ENCODE measurements around the gene HIVEP3.

The HIVEP3 gene

DNA sequence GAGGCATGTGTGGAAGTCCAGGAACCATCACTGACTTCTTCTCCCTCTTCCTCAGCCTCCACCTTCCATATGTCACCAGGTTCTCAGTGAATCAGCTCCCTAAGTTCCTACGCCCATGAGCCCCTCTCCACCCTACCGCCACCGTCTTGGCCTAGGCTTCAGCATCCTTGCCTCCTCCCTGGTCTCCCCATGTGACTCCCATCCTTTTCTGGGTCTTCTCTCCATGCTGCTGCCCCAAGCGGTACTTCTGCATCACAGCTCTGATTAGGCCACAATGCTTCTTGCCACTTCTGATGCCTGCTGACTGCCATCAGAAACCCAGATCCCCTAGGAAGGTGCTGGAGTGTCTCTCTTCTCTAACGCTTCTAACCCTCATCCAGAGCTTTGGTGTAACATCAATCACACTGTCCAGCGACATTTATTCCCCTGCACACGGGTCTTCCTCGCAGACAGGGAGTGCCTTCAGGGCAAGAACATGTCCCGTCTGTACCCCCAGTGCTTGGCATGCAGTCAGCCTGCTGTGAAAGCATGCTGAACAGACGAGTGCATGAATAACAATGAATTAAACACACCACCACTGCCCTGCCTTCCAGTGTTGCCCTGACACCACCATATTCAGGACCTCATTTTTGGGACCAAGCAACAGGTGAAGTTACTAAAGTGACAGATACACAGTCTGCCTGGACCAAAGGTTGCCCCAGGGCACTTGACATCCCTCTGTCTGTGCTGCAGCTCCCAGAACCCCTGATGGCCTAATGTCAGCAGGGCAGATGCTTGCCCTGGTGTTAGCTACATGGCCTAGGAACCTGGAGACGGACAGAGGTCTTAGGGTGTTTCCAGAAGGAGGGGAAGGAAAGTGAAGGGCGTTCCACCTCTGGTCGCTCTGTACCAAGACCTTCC is 275.6 kb downstream of the HIVEP3 start:
- Histone ChIP-seq H3K36me3 (ENCODE audit: control insufficient read depth, insufficient read depth, low read length) (no peaks in the 10 kb centered on the region), H2BK120ac (ENCODE audit: low read depth, low read length) (no peak overlapping the region), H4K8ac (ENCODE audit: low read depth, low read length) (no peak overlapping the region), H3K4me2 (ENCODE audit: low read length) (no peak overlapping the region), H3K56ac (ENCODE audit: low read length) (no peak overlapping the region), H3K79me2 (ENCODE audit: control insufficient read depth, insufficient read depth, low read length) (no peaks in the 10 kb centered on the region), H3K27ac (ENCODE audit: low read depth, low read length) (no peak overlapping the region), H3K79me1 (ENCODE audit: low read length) (no peaks in the 10 kb centered on the region), H3K23ac (ENCODE audit: low read length) (no peak overlapping the region), H3K27me3 (ENCODE audit: insufficient read depth, low read length, poor library complexity) (no peaks in the 10 kb centered on the region), H3K4me3 (ENCODE audit: low read length) (no peak overlapping the region), H3K4ac (ENCODE audit: low read depth, low read length) (no peak overlapping the region), H3K4me1 (ENCODE audit: control insufficient read depth, low read depth, low read length) (no peaks in the 10 kb centered on the region), H3K9ac (ENCODE audit: low read length) (no peak overlapping the region), H2AK5ac (ENCODE audit: low read length) (no peak overlapping the region), H2BK5ac (ENCODE audit: low read length) (no peak overlapping the region), H2BK15ac (replicated peaks; ENCODE audit: low read depth) (no peak overlapping the region), H3K18ac (ENCODE audit: low read length) (no peak overlapping the region), H4K5ac (ENCODE audit: low read length) (no peak overlapping the region)
- no peak for DNase-seq
- no CpG with 5 or more reads among the region's 13 CpGs for WGBS (ENCODE audit: extremely low coverage, insufficient coverage, low lambda C conversion rate)

DNA sequence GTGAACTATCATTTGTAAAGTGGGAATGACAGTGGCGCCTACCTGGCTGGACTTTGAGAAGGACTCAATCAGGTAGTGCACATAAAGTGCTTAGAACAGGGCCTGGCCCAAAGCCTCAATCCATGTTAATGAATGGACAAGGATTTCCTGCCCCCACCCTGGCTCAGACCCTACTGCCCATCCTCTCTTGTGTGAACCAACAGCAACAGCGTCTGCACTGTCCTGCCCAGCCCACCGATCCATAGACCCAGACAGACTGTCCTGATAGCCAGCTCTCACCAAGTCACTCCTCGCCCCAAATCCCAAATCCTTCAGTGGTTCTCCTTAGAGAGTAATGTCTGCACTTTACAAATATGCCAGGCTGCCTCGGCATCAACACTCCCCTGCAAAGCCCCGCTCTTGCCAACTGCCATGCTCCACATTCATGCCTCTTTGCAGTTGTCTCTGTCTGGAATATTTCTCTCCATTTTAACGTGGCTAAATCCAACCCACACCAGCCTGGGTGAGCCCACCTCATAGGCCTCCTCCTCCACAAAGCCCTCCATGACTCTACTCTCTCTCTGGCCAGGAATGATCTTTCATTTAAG is 276.7 kb downstream of the HIVEP3 start:
- no peak overlapping the region for H3K9ac ChIP-seq (ENCODE audit: low read length)
- no CpG with 5 or more reads among the region's 7 CpGs for WGBS (ENCODE audit: extremely low coverage, insufficient coverage, low lambda C conversion rate)

DNA sequence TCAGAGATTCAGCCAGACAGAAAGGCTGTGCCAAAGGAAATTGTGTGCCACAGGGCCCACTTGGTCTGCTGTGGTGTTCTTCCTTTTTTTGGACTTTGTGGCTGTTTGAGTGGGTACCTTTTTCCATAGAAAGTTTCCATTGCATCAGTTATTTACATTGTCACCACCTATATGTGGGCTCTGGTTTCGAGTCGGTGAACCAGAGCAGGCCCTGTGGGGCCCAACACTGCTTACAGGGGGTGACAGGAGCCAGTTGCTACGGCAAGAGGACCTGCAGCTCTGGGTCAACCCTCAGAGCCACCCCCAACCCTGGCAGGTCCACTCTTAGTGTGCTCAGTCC is 277.3 kb downstream of the HIVEP3 start:
- H2BK15ac ChIP-seq (replicated peaks; ENCODE audit: low read depth), result no peak overlapping the region
- WGBS (ENCODE audit: extremely low coverage, insufficient coverage, low lambda C conversion rate), result no CpG with 5 or more reads among the region's 3 CpGs
- DNase-seq, result no peak

More for the DNA sequence above, 276.7 kb downstream of the HIVEP3 start:
- Histone ChIP-seq H4K8ac (ENCODE audit: low read depth, low read length) (no peak overlapping the region), H3K56ac (ENCODE audit: low read length) (no peak overlapping the region), H3K4me2 (ENCODE audit: low read length) (no peak overlapping the region), H2BK120ac (ENCODE audit: low read depth, low read length) (no peak overlapping the region), H3K23ac (ENCODE audit: low read length) (no peak overlapping the region), H2AK5ac (ENCODE audit: low read length) (no peak overlapping the region), H2BK15ac (replicated peaks; ENCODE audit: low read depth) (no peak overlapping the region), H3K36me3 (ENCODE audit: control insufficient read depth, insufficient read depth, low read length) (no peaks in the 10 kb centered on the region), H3K27me3 (ENCODE audit: insufficient read depth, low read length, poor library complexity) (no peaks in the 10 kb centered on the region), H3K4ac (ENCODE audit: low read depth, low read length) (no peak overlapping the region), H3K79me1 (ENCODE audit: low read length) (no peaks in the 10 kb centered on the region), H2BK5ac (ENCODE audit: low read length) (no peak overlapping the region), H3K18ac (ENCODE audit: low read length) (no peak overlapping the region), H3K27ac (ENCODE audit: low read depth, low read length) (no peak overlapping the region), H3K4me1 (ENCODE audit: control insufficient read depth, low read depth, low read length) (no peaks in the 10 kb centered on the region), H4K5ac (ENCODE audit: low read length) (no peak overlapping the region), H3K79me2 (ENCODE audit: control insufficient read depth, insufficient read depth, low read length) (no peaks in the 10 kb centered on the region), H3K4me3 (ENCODE audit: low read length) (no peak overlapping the region)
- no peak for DNase-seq

DNA sequence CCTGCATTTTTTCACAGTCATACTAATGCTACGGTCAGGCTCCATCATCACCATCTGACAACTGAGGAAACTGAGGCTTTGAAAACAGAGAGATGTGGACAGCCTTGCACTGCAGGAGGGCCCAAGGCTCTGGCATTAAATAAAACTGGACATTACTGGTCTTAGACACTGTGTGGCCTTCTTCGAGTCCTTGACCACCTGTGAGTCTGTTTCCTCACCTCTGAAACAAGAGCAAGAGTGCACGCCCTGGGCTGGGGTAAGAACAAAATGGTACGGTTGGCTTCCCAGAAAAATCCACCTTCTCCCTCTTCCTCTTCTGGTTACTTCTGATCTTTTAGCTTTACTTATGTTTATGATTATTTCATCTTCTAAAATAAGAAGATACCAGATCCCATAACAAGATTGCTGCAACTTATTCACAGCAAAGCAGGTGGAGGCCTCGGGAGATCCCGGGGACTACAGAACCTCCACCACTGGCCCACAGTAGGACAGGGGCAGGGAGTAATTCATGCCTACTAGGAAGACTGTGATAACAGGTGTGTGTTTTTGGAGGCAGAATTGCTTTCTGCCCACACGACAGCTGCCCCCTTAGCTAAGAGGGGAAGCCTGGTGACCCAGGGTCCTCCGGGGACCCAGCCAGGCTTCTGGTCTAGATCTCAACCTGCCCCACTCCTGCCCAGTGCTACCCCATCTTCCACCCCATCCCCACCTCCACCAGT is 277.8 kb downstream of the HIVEP3 start:
- no peak overlapping the region for H2BK5ac ChIP-seq (ENCODE audit: low read length)
- no peaks in the 10 kb centered on the region for H3K27me3 ChIP-seq (ENCODE audit: insufficient read depth, low read length, poor library complexity)
- no peak overlapping the region for H3K56ac ChIP-seq (ENCODE audit: low read length)
- H3K27ac ChIP-seq (ENCODE audit: low read depth, low read length), result no peak overlapping the region
- no peak overlapping the region for H3K9ac ChIP-seq (ENCODE audit: low read length)
- no peaks in the 10 kb centered on the region for H3K79me2 ChIP-seq (ENCODE audit: control insufficient read depth, insufficient read depth, low read length)
- H2BK15ac ChIP-seq (replicated peaks; ENCODE audit: low read depth), result no peak overlapping the region
- no peak overlapping the region for H3K4me2 ChIP-seq (ENCODE audit: low read length)
- no peaks in the 10 kb centered on the region for H3K4me1 ChIP-seq (ENCODE audit: control insufficient read depth, low read depth, low read length)
- H3K4ac ChIP-seq (ENCODE audit: low read depth, low read length), result no peak overlapping the region
- H4K5ac ChIP-seq (ENCODE audit: low read length), result no peak overlapping the region
- no peak overlapping the region for H3K4me3 ChIP-seq (ENCODE audit: low read length)
- no peak overlapping the region for H2AK5ac ChIP-seq (ENCODE audit: low read length)
- no peak overlapping the region for H3K18ac ChIP-seq (ENCODE audit: low read length)
- no peak overlapping the region for H4K8ac ChIP-seq (ENCODE audit: low read depth, low read length)
- WGBS (ENCODE audit: extremely low coverage, insufficient coverage, low lambda C conversion rate), result no CpG with 5 or more reads among the region's 8 CpGs
- DNase-seq, result no peak
- H2BK120ac ChIP-seq (ENCODE audit: low read depth, low read length), result no peak overlapping the region
- no peaks in the 10 kb centered on the region for H3K79me1 ChIP-seq (ENCODE audit: low read length)
- H3K36me3 ChIP-seq (ENCODE audit: control insufficient read depth, insufficient read depth, low read length), result no peaks in the 10 kb centered on the region
- no peak overlapping the region for H3K23ac ChIP-seq (ENCODE audit: low read length)

More for the DNA sequence above, 277.3 kb downstream of the HIVEP3 start:
- Histone ChIP-seq H3K4me1 (ENCODE audit: control insufficient read depth, low read depth, low read length) (no peaks in the 10 kb centered on the region), H3K36me3 (ENCODE audit: control insufficient read depth, insufficient read depth, low read length) (no peaks in the 10 kb centered on the region), H4K8ac (ENCODE audit: low read depth, low read length) (no peak overlapping the region), H3K79me1 (ENCODE audit: low read length) (no peaks in the 10 kb centered on the region), H4K5ac (ENCODE audit: low read length) (no peak overlapping the region), H3K4me2 (ENCODE audit: low read length) (no peak overlapping the region), H3K23ac (ENCODE audit: low read length) (no peak overlapping the region), H3K4me3 (ENCODE audit: low read length) (no peak overlapping the region), H3K27me3 (ENCODE audit: insufficient read depth, low read length, poor library complexity) (no peaks in the 10 kb centered on the region), H2BK120ac (ENCODE audit: low read depth, low read length) (no peak overlapping the region), H3K79me2 (ENCODE audit: control insufficient read depth, insufficient read depth, low read length) (no peaks in the 10 kb centered on the region), H3K9ac (ENCODE audit: low read length) (no peak overlapping the region), H3K4ac (ENCODE audit: low read depth, low read length) (no peak overlapping the region), H3K18ac (ENCODE audit: low read length) (no peak overlapping the region), H2BK5ac (ENCODE audit: low read length) (no peak overlapping the region), H3K27ac (ENCODE audit: low read depth, low read length) (no peak overlapping the region), H2AK5ac (ENCODE audit: low read length) (no peak overlapping the region), H3K56ac (ENCODE audit: low read length) (no peak overlapping the region)

DNA sequence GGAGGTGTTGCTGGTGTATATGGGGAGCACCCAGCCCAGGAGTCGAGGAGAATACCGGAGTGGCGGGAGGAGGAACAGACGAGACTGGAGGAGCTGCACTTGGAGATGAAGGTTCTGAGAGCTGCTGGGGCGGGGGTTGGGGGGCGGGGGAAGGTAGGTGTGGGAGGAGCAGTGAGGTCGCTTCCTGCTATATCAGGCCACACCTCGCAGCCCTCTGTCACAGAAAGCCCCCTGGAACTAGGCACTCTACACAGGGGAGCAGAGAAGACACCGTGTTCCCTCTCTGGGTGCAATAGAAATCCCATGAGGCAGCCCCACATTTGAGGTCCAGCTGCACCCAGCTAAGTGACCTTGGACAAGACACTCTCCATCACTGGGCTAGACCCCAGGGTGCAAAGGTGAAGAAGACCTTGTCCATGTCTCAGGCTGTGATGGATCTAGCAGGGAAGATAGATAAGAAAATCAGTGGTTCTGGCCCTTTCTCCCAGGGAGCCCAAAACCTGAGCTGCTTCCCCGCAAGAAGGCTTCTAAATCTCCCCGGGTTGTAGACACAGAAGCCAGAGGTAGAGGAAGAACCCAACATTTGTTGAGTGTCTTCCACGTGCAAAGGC is 278.5 kb downstream of the HIVEP3 start:
- no peak overlapping the region for H3K18ac ChIP-seq (ENCODE audit: low read length)
- no peak overlapping the region for H3K27ac ChIP-seq (ENCODE audit: low read depth, low read length)
- H2BK120ac ChIP-seq (ENCODE audit: low read depth, low read length), result no peak overlapping the region
- H4K5ac ChIP-seq (ENCODE audit: low read length), result no peak overlapping the region
- no peaks in the 10 kb centered on the region for H3K27me3 ChIP-seq (ENCODE audit: insufficient read depth, low read length, poor library complexity)
- no peak overlapping the region for H3K4me3 ChIP-seq (ENCODE audit: low read length)
- H3K79me1 ChIP-seq (ENCODE audit: low read length), result no peaks in the 10 kb centered on the region
- WGBS (ENCODE audit: extremely low coverage, insufficient coverage, low lambda C conversion rate), result no CpG with 5 or more reads among the region's 12 CpGs
- no peak overlapping the region for H3K4me2 ChIP-seq (ENCODE audit: low read length)
- H3K23ac ChIP-seq (ENCODE audit: low read length), result no peak overlapping the region
- H3K4me1 ChIP-seq (ENCODE audit: control insufficient read depth, low read depth, low read length), result no peaks in the 10 kb centered on the region
- no peak overlapping the region for H2BK5ac ChIP-seq (ENCODE audit: low read length)
- H3K4ac ChIP-seq (ENCODE audit: low read depth, low read length), result no peak overlapping the region
- H3K9ac ChIP-seq (ENCODE audit: low read length), result no peak overlapping the region
- H2BK15ac ChIP-seq (replicated peaks; ENCODE audit: low read depth), result no peak overlapping the region
- no peaks in the 10 kb centered on the region for H3K79me2 ChIP-seq (ENCODE audit: control insufficient read depth, insufficient read depth, low read length)
- DNase-seq, result no peak
- no peak overlapping the region for H3K56ac ChIP-seq (ENCODE audit: low read length)
- H4K8ac ChIP-seq (ENCODE audit: low read depth, low read length), result no peak overlapping the region
- H3K36me3 ChIP-seq (ENCODE audit: control insufficient read depth, insufficient read depth, low read length), result no peaks in the 10 kb centered on the region
- H2AK5ac ChIP-seq (ENCODE audit: low read length), result no peak overlapping the region
